Naive thymus-derived CD4-positive, alpha-beta T cell (primary cell): ENCODE data around the gene MOBP. TPM values are rescaled to one million over a fixed set of nuclear protein-coding genes. Genes with fewer than 3 reads are reported as not detected.

Experiments
- ATAC-seq: fragments of 150-1000 bp; cut with Tn5 transposase; 2 replicates; pipeline ENCODE4 v1.10.0; 2021; ENCODE audit warnings: mild to moderate bottlenecking, moderate library complexity
- CTCF ChIA-PET: fragments of 350-600 bp; sonication (Branson Sonifier 250); formaldehyde crosslinking; loops from one replicate; lab custom pipeline; 2021; ENCODE audit warnings: antibody characterized with exemption; lab: Charles Lee
- POLR2A ChIA-PET: fragments of 350-600 bp; sonication (Branson Sonifier 250); formaldehyde crosslinking; loops from one replicate; lab custom pipeline; 2021; ENCODE audit warnings: antibody characterized with exemption, inconsistent platforms; lab: Charles Lee
- DNase-seq, 9 donors: peaks; one replicate each; pipeline versions ENCODE4 v3.0.0 to v3.0.0-alpha.2; 2020 to 2022; ENCODE audit warnings: mixed read lengths in 1 of 9
- H3K27ac ChIP-seq: one replicate; pipeline ENCODE4 v1.7.0; 2013; ENCODE audit warnings: mild to moderate bottlenecking, low read depth, low read length, moderate library complexity
- H3K27me3 ChIP-seq, 2 donors: one replicate each; pipeline ENCODE4 v1.7.0; 2013; ENCODE audit warnings: low read length in 2 of 2, mild to moderate bottlenecking in 2 of 2, moderate library complexity in 2 of 2; ENCODE audit not compliant: control insufficient read depth in 2 of 2, insufficient read depth in 2 of 2
- H3K36me3 ChIP-seq, 3 experiments: 1 replicate in 2 of 3; 2 replicates in 1 of 3; pipeline ENCODE4 v1.7.0; 2013; ENCODE audit warnings: low read length in 3 of 3, mild to moderate bottlenecking in 3 of 3, moderate library complexity in 1 of 3; ENCODE audit not compliant: insufficient read depth in 3 of 3, control insufficient read depth in 2 of 3
- H3K4me1 ChIP-seq, 2 donors: one replicate each; pipeline ENCODE4 v1.7.0; 2013; ENCODE audit warnings: low read length in 2 of 2, mild to moderate bottlenecking in 2 of 2, moderate library complexity in 1 of 2; ENCODE audit not compliant: control insufficient read depth in 2 of 2, insufficient read depth in 2 of 2
- H3K4me3 ChIP-seq: 2 replicates; pipeline ENCODE4 v1.7.0; 2013; ENCODE audit warnings: mild to moderate bottlenecking, low read length
- H3K9me3 ChIP-seq, 3 experiments: 1 replicate in 2 of 3; 2 replicates in 1 of 3; pipeline ENCODE4 v1.7.0; 2013; ENCODE audit warnings: low read length in 3 of 3; ENCODE audit not compliant: control insufficient read depth in 2 of 3
- H3K27ac Mint-ChIP-seq, 9 donors: one replicate each; pipeline ENCODE4 v1.8.0; 2020 to 2022; ENCODE audit warnings: mixed read lengths in 9 of 9, mild to moderate bottlenecking in 8 of 9, moderate library complexity in 5 of 9, inconsistent platforms in 2 of 9
- H3K27me3 Mint-ChIP-seq, 5 donors: one replicate each; pipeline ENCODE4 v1.8.0; 2021 to 2022; ENCODE audit warnings: mixed read lengths in 5 of 5, mild to moderate bottlenecking in 1 of 5
- H3K36me3 Mint-ChIP-seq, 5 donors: one replicate each; pipeline ENCODE4 v1.8.0; 2020 to 2022; ENCODE audit warnings: mixed read lengths in 5 of 5, mild to moderate bottlenecking in 3 of 5, inconsistent platforms in 1 of 5
- H3K4me1 Mint-ChIP-seq, 7 donors: one replicate each; pipeline ENCODE4 v1.8.0; 2020 to 2022; ENCODE audit warnings: mixed read lengths in 7 of 7, mild to moderate bottlenecking in 3 of 7, inconsistent platforms in 1 of 7
- H3K4me3 Mint-ChIP-seq, 10 donors: one replicate each; pipeline ENCODE4 v1.8.0; 2020 to 2022; ENCODE audit warnings: mild to moderate bottlenecking in 10 of 10, mixed read lengths in 10 of 10, moderate library complexity in 6 of 10, inconsistent platforms in 2 of 10
- H3K9me3 Mint-ChIP-seq, 11 donors: one replicate each; pipeline ENCODE4 v1.8.0; 2020 to 2022; ENCODE audit warnings: mixed read lengths in 11 of 11, mild to moderate bottlenecking in 4 of 11, inconsistent platforms in 1 of 11, moderate library complexity in 1 of 11
- intact Hi-C, 2 donors: fragments of 100-400 bp; cut with micrococcal nuclease; formaldehyde crosslinking; loops; one replicate each; pipeline ENCODE4 v1.15.1; 2023
- polyA plus RNA-seq, 2 donors: library from polyadenylated mRNA; unstranded; fragments of 300-500 nt; fragmentation: Illumina TruSeq; gene quantifications; one replicate each; pipeline ENCODE4 v1.2.3, GENCODE V29; 2021
- total RNA-seq, 6 experiments: library from RNA in 5 of 6; stranded (reverse) in 5 of 6; gene quantifications; 1 replicate in 5 of 6; 2 replicates in 1 of 6; pipeline ENCODE4 v1.2.3 and lab custom pipeline; 2021 to 2026

MOBP gene
- total and polyA plus RNA-seq, 7 experiments from 2014 or later: 0.07 TPM; not detected in 6

DNA sequence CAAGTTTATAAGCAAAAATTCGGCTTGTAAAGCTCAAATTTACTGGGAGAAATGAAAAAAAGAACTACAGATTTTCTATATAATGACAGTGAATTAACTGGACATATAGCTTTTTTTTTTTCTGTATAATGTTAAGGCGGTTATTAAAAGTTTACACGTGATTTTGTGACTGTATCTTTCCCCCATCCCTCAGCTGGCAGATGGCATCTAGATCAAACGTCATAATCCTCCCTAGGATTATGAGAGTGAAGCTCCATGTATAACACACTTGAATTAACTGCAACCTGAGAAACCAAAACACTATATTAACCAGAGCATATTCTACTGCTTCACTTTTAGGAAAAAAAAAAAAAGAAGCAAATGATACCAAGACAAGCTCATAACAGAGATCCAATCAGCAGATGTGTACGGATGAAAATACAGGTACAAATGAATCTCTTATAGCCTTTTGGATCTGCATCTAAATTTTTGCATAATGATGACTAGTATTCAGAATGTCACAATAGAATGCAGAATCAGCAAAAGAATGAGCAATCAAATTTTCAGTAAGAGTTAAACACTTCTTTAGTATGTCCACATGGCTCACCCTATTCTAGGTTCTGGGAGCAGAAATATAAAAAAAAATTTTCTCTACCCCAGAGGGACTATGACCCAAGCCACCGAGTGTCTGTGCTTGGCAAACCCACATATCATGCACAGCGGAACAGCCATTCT is 12.4 kb downstream of the MOBP start:
- intact Hi-C loops: no loop called here
- no peaks in the 10 kb centered on the region for H3K9me3 ChIP-seq
- no peaks in the 10 kb centered on the region for H3K27me3 ChIP-seq
- H3K4me3 ChIP-seq: no peak overlapping the region
- no peaks in the 10 kb centered on the region for H3K4me1 ChIP-seq
- Mint-ChIP-seq H3K36me3 (peaks cover 0 to 3% (median 0%) of the 10 kb centered on the region in 5 donors), H3K9me3 (peaks cover 0 to 15% (median 6%) of the 10 kb centered on the region in 11 donors), H3K4me1 (no peaks in the 10 kb centered on the region), H3K27me3 (peaks cover 0 to 5% (median 3%) of the 10 kb centered on the region in 5 donors), H3K27ac (no peak overlapping the region), H3K4me3 (no peak overlapping the region)
- no peak overlapping the region for H3K27ac ChIP-seq
- H3K36me3 ChIP-seq: no peaks in the 10 kb centered on the region
- ATAC-seq (no peak), DNase-seq (no peak)
- CTCF ChIA-PET: no interaction called here
- POLR2A ChIA-PET: no interaction called here

DNA sequence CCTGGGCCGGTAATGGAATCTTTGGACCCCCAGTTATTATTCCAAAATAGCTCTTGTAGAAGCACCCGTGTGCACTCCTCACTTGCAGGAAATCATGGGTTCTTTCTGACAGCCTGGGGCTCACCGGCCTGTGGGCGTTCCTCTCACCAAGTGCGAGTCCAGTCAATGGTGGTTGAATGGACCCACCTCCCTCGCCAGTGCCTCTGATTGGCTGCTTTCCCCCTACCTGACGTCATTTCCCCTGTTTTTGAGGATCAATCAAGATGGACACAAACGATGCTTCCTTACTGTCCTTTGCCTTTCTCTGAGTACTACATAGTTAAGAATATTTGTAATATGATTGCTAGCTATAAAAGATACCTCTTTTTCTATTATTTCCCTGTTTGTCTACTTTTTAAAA is 18.1 kb downstream of the MOBP start:
- Mint-ChIP-seq H3K27ac (no peak overlapping the region), H3K27me3 (peaks cover 6 to 14% (median 8%) of the 10 kb centered on the region in 5 donors), H3K4me1 (no peaks in the 10 kb centered on the region), H3K4me3 (no peak overlapping the region), H3K9me3 (peaks cover 0 to 4% (median 0%) of the 10 kb centered on the region in 11 donors), H3K36me3 (peaks cover 0 to 5% (median 0%) of the 10 kb centered on the region in 5 donors)
- Histone ChIP-seq H3K36me3 (no peaks in the 10 kb centered on the region), H3K27ac (no peak overlapping the region), H3K4me3 (no peak overlapping the region), H3K4me1 (no peaks in the 10 kb centered on the region), H3K27me3 (no peaks in the 10 kb centered on the region), H3K9me3 (no peaks in the 10 kb centered on the region)
- POLR2A ChIA-PET: no interaction called here
- intact Hi-C loops: no loop called here
- no peak for ATAC-seq
- CTCF ChIA-PET: interaction anchor here (0.9 kb wide), 1 partner anchor 39 kb away, joined by 3 read pairs; no protein-coding TSS in a partner anchor
- DNase-seq: no peak

DNA sequence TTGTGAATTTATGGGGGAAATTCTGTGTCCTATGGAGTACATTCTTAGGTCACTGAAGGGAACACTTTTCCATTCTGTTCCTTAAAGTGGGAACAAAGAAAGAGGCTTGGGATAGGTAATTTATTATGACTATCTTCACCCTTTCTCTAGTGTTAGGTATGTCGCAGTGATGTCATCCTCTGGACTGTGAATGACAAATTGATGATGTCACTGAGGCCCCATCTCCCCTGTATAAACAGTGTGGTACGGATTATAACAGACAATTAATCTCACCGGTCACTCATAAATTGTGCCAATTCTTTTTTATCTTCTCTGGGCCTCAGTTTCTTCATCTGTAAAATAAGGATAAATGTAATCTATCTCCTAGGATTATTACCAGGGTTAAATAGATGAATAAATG is 23.5 kb downstream of the MOBP start:
- H3K9me3 Mint-ChIP-seq: peaks cover 0 to 4% (median 0%) of the 10 kb centered on the region in 11 donors
- CTCF ChIA-PET: no interaction called here

DNA sequence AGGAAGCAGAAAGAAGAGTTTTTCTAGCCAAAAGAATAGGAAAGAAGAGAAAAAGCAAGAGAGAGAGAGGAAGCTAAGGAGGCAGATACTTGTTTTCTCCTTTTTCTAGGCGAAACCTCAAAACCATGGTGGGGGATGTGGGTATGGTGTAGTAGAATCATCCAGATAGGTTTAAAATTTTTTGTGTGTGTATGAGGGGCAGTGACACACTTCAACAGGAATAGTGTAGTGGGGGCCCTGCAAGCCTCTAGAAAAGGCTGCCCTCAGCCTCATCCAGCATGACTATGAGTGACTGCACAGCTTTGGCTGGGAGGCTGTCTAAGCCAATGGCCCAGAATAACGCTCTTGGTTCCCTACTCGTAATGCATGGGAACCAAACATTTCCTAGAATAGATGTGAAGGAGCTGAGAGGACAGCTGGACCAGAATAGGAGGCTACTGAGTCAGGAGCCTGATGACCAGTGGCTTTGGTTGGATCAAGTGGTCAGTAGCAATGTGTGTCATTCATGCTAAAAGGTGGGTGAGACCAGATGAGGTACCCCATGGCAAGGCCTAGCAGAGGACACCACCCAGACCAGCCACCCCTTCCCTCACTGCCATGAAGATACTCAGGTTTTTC is 24.4 kb downstream of the MOBP start:
- intact Hi-C loops: no loop called here
- H3K9me3 ChIP-seq: no peaks in the 10 kb centered on the region
- H3K27me3 Mint-ChIP-seq: peaks cover 6 to 39% (median 17%) of the 10 kb centered on the region in 5 donors

More for the DNA sequence above, 23.5 kb downstream of the MOBP start:
- Histone ChIP-seq H3K27ac (no peak overlapping the region), H3K27me3 (no peaks in the 10 kb centered on the region), H3K4me3 (no peak overlapping the region), H3K9me3 (no peaks in the 10 kb centered on the region), H3K4me1 (no peaks in the 10 kb centered on the region), H3K36me3 (no peaks in the 10 kb centered on the region)
- DNase-seq (no peak), ATAC-seq (no peak)
- POLR2A ChIA-PET: no interaction called here
- Mint-ChIP-seq H3K4me1 (peaks cover 2 to 12% (median 5%) of the 10 kb centered on the region in 7 donors), H3K27ac (no peak overlapping the region), H3K36me3 (peaks cover 0 to 5% (median 0%) of the 10 kb centered on the region in 5 donors), H3K4me3 (no peak overlapping the region), H3K27me3 (peaks cover 6 to 39% (median 17%) of the 10 kb centered on the region in 5 donors)
- intact Hi-C loops: no loop called here

DNA sequence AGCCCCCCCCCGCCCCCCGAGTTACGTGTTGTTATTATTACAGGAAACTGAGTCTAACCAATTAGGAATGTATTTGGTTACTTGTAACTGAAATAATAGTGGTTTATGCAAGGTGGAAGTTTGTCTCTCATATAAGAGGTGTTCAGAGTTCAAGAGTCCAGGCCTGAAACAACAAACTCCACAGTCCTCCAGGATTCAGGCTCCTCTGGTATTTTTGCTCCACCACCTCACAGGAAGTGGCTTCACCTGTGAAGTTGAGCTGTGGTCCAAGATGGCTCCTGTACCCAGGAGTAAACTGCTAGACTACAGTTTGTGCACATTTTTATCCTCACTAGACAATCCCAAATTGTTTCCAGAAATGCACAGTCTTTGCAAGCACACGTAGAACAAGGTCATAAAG is 27.3 kb downstream of the MOBP start:
- CTCF ChIA-PET: no interaction called here
- no peaks in the 10 kb centered on the region for H3K27me3 ChIP-seq
- no peak overlapping the region for H3K4me3 ChIP-seq
- Mint-ChIP-seq H3K27ac (no peak overlapping the region), H3K4me1 (peaks cover 2 to 12% (median 5%) of the 10 kb centered on the region in 7 donors), H3K4me3 (no peak overlapping the region), H3K27me3 (peaks cover 8 to 39% (median 27%) of the 10 kb centered on the region in 5 donors), H3K36me3 (no peaks in the 10 kb centered on the region), H3K9me3 (peaks cover 0 to 1% (median 0%) of the 10 kb centered on the region in 11 donors)
- no peaks in the 10 kb centered on the region for H3K9me3 ChIP-seq
- no peaks in the 10 kb centered on the region for H3K36me3 ChIP-seq
- ATAC-seq (no peak), DNase-seq (no peak)
- no peak overlapping the region for H3K27ac ChIP-seq
- POLR2A ChIA-PET: no interaction called here
- intact Hi-C loops: no loop called here
- peaks cover 0 to 4% of the 10 kb centered on the region in 2 donors for H3K4me1 ChIP-seq

More for the DNA sequence above, 24.4 kb downstream of the MOBP start:
- Histone ChIP-seq H3K4me3 (no peak overlapping the region), H3K36me3 (no peaks in the 10 kb centered on the region), H3K27ac (no peak overlapping the region), H3K27me3 (no peaks in the 10 kb centered on the region), H3K4me1 (no peaks in the 10 kb centered on the region)
- Mint-ChIP-seq H3K9me3 (peaks cover 0 to 4% (median 0%) of the 10 kb centered on the region in 11 donors), H3K27ac (no peak overlapping the region), H3K4me3 (no peak overlapping the region), H3K36me3 (peaks cover 0 to 5% (median 0%) of the 10 kb centered on the region in 5 donors), H3K4me1 (peaks cover 2 to 12% (median 5%) of the 10 kb centered on the region in 7 donors)
- POLR2A ChIA-PET: no interaction called here
- ATAC-seq (no peak), DNase-seq (no peak)
- CTCF ChIA-PET: no interaction called here

DNA sequence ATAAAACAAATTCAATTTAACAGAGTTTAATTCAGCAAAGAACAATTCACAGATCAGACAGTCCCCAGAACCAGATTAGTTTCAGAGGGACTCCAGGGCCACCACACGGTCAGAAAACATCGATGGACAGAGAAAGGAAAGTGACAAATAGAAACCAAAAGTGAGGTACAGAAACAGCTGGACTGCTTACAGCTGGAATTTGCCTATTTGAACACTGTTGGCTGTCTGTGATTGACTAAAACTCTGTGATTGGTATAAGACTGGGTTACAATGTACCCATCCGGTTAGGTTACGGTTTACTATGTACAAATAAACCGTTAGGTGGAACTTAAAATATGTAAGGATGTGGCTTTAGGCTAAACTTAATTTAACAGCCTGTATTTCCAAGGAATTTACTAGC is 30.3 kb downstream of the MOBP start:
- POLR2A ChIA-PET: no interaction called here
- Histone ChIP-seq H3K27ac (no peak overlapping the region), H3K36me3 (no peaks in the 10 kb centered on the region), H3K9me3 (no peaks in the 10 kb centered on the region), H3K4me3 (no peak overlapping the region), H3K4me1 (peaks cover 0 to 4% of the 10 kb centered on the region in 2 donors), H3K27me3 (peaks cover 0 to 2% of the 10 kb centered on the region in 2 donors)
- H3K27me3 Mint-ChIP-seq: peaks cover 26 to 46% (median 36%) of the 10 kb centered on the region in 5 donors
- H3K9me3 Mint-ChIP-seq: peaks cover 0 to 1% (median 0%) of the 10 kb centered on the region in 11 donors
- intact Hi-C loops: loop anchor here (1.0 kb wide), 2 partner anchors 49 to 80 kb away; no protein-coding TSS in a partner anchor
- H3K4me1 Mint-ChIP-seq: peaks cover 2 to 12% (median 5%) of the 10 kb centered on the region in 7 donors
- H3K36me3 Mint-ChIP-seq: peaks cover 0 to under 1% (median 0%) of the 10 kb centered on the region in 5 donors
- no peak for ATAC-seq
- DNase-seq: no peak
- CTCF ChIA-PET: interaction anchor here (1.0 to 1.2 kb wide), 2 partner anchors 9 to 50 kb away, joined by 3 read pairs; no protein-coding TSS in a partner anchor
- H3K27ac Mint-ChIP-seq: no peak overlapping the region
- H3K4me3 Mint-ChIP-seq: no peak overlapping the region
